CD4-positive, alpha-beta T cell treated with Interleukin-1 beta for 1 hour (primary cell): ENCODE data around the gene CCDC171.
"Not testable (repeated sequence)": the region's sequence is repeated elsewhere in the genome, so short reads cannot be mapped to it uniquely, and the experiment has no call there.

Experiments used
- DNase-seq, 2 donors: peaks; one replicate each; pipeline ENCODE4 v3.0.0-alpha.2; 2020 to 2022

The CCDC171 gene

GRCh38 chr9:15699876-15700559 lies 147.2 kb downstream of the CCDC171 start:
- not testable (repeated sequence) for DNase-seq

GRCh38 chr9:15707000-15707399 lies 154.2 kb downstream of the CCDC171 start:
- no peak for DNase-seq

GRCh38 chr9:15711531-15711930 lies 158.7 kb downstream of the CCDC171 start:
- DNase-seq = no peak

GRCh38 chr9:15711931-15712330 lies 159.1 kb downstream of the CCDC171 start:
- DNase-seq = no peak

- no peak for DNase-seq
These were observed 161.9 kb downstream of the CCDC171 start for GRCh38 chr9:15714746-15715145.

- DNase-seq = no peak
These were observed 164.6 kb downstream of the CCDC171 start for GRCh38 chr9:15717290-15717967.

GRCh38 chr9:15718423-15718822 lies 165.6 kb downstream of the CCDC171 start:
- DNase-seq = no peak

- DNase-seq = no peak
These were observed 168.0 kb downstream of the CCDC171 start for GRCh38 chr9:15720861-15721260.

GRCh38 chr9:15722888-15723287 lies 170.0 kb downstream of the CCDC171 start:
- no peak for DNase-seq

- no peak for DNase-seq
These were observed 171.2 kb downstream of the CCDC171 start for GRCh38 chr9:15724016-15724415.

- DNase-seq = no peak
These were observed 171.8 kb downstream of the CCDC171 start for GRCh38 chr9:15724612-15725011.

GRCh38 chr9:15725953-15726352 lies 173.1 kb downstream of the CCDC171 start:
- no peak for DNase-seq

- DNase-seq = no peak
These were observed 176.7 kb downstream of the CCDC171 start for GRCh38 chr9:15729507-15729906.

GRCh38 chr9:15735083-15735857 lies 182.4 kb downstream of the CCDC171 start:
- no peak for DNase-seq

GRCh38 chr9:15736569-15736968 lies 183.7 kb downstream of the CCDC171 start:
- DNase-seq = no peak

- no peak for DNase-seq
These were observed 185.2 kb downstream of the CCDC171 start for GRCh38 chr9:15738011-15738410.

- no peak for DNase-seq
These were observed 188.2 kb downstream of the CCDC171 start for GRCh38 chr9:15741015-15741414.

- DNase-seq = no peak
These were observed 190.7 kb downstream of the CCDC171 start for GRCh38 chr9:15743512-15743911.

GRCh38 chr9:15744196-15744595 lies 191.4 kb downstream of the CCDC171 start:
- no peak for DNase-seq

- DNase-seq = no peak
These were observed 194.1 kb downstream of the CCDC171 start for GRCh38 chr9:15746905-15747304.

- DNase-seq = no peak
These were observed 202.8 kb downstream of the CCDC171 start for GRCh38 chr9:15755660-15756059.

- no peak for DNase-seq
These were observed 208.7 kb downstream of the CCDC171 start for GRCh38 chr9:15761551-15761950.

- DNase-seq = no peak
These were observed 210.5 kb downstream of the CCDC171 start for GRCh38 chr9:15763371-15763770.

- DNase-seq = no peak
These were observed 211.3 kb downstream of the CCDC171 start for GRCh38 chr9:15764131-15764530.
